Parietal lobe (tissue), 2 donors: ENCODE data around the gene IKBIP. TPM values are rescaled to one million over a fixed set of nuclear protein-coding genes. Genes with fewer than 3 reads are reported as not detected.

Source experiments
- small RNA-seq: library from RNA; depleted of rRNA; stranded (forward); fragments of <200 nt; gene quantifications from one replicate; pipeline ENCODE3, GENCODE V24; 2014; ENCODE audit warnings: low replicate concordance
- total RNA-seq: library from RNA; depleted of rRNA; stranded (reverse); fragments of >200 nt; gene quantifications from one replicate; pipeline ENCODE4 v1.2.3, GENCODE V29; 2014

IKBIP gene
- 8.1 TPM for total RNA-seq

GRCh38 chr12:98644712-98645571, at the start of gene IKBIP, which contains the start of gene APAF1:
TSS of gene IKBIP (minus strand) at chr12:98644788. CDS start at chr12:98644701, 87 bp downstream.
TSS of gene APAF1 (plus strand) at chr12:98645290. CDS start at chr12:98648360, 3,070 bp downstream.

GRCh38 chr12:98593351-98594049, 51.1 kb downstream of the IKBIP start, which contains the start of gene SLC25A3:
TSS of gene SLC25A3 (plus strand) at chr12:98593686. CDS start at chr12:98593979, 293 bp downstream.

Small RNA genes within 50 kb of the gene (small RNA-seq; reads per million reads assigned to genes)
- 10.0 reads per million, percentile 90 among the genes with 10 or more reads in this experiment for gene SNORA53

Other genes with a start within 250 kb of the IKBIP start
- gene TMPO, start 129.2 kb downstream of the IKBIP start, total RNA-seq, result 177 TPM
- 197 TPM for gene SLC25A3, start 51.1 kb downstream of the IKBIP start, total RNA-seq
- gene APAF1, start 502 bp upstream of the IKBIP start, total RNA-seq, result 45.4 TPM